SK-N-SH (cell line): ENCODE data around the gene CEP89. TPM values are rescaled to one million over a fixed set of nuclear protein-coding genes. Genes with fewer than 3 reads are reported as not detected.

Source experiments
- CTCF ChIA-PET: fragments of 300-600, 350-600 bp; formaldehyde crosslinking; extraction: SDS; loops from one replicate; lab custom pipeline; 2021; lab: Yijun Ruan, JAX
- POLR2A ChIA-PET: fragments of 350-600 bp; sonication (Branson Sonifier 250); formaldehyde crosslinking; extraction: SDS; loops from one replicate; lab custom pipeline; 2020; ENCODE audit warnings: antibody characterized with exemption, inconsistent platforms; lab: Yijun Ruan, JAX
- DNase-seq: peaks from one replicate; pipeline ENCODE4 v3.0.0; 2012
- H2AFZ ChIP-seq: fragments of 200-600 bp; sonication (generic); 2 replicates; pipeline ENCODE4 v1.8.1; 2016; ENCODE audit warnings: antibody characterized with exemption, mild to moderate bottlenecking, low read depth
- H3F3A ChIP-seq: fragments of 200-600 bp; sonication (generic); replicated peaks from 2 replicates; pipeline ENCODE3; 2016; ENCODE audit warnings: antibody characterized with exemption, mild to moderate bottlenecking; ENCODE audit not compliant: insufficient read depth
- H3K27ac ChIP-seq, 2 experiments: fragments of 200-500 bp in 1 of 2; fragments of 200-600 bp in 1 of 2; sonication (Bioruptor generic) in 1 of 2; sonication (generic), shearing (Covaris generic) in 1 of 2; 2 replicates each; pipeline versions ENCODE4 v1.5.1 to v1.6.1; 2014 to 2016; ENCODE audit warnings: low read depth in 2 of 2, inconsistent platforms in 1 of 2, low read length in 1 of 2, mild to moderate bottlenecking in 1 of 2, mixed read lengths in 1 of 2
- H3K27me3 ChIP-seq: fragments of 200-600 bp; sonication (generic), shearing (Covaris generic); 2 replicates; pipeline ENCODE4 v1.6.1; 2016; ENCODE audit warnings: mixed run types; ENCODE audit not compliant: insufficient read depth
- H3K36me3 ChIP-seq, 2 experiments: fragments of 200-500 bp in 1 of 2; fragments of 200-600 bp in 1 of 2; sonication (Bioruptor generic) in 1 of 2; sonication (generic) in 1 of 2; replicated peaks in 1 of 2; 2 replicates each; pipeline versions ENCODE3 to v1.5.1; 2014 to 2016; ENCODE audit warnings: low read length in 1 of 2, mild to moderate bottlenecking in 1 of 2; ENCODE audit not compliant: insufficient read depth in 2 of 2, control insufficient read depth in 1 of 2
- H3K4me1 ChIP-seq, 2 experiments: fragments of 200-500 bp in 1 of 2; fragments of 200-600 bp in 1 of 2; sonication (Bioruptor generic) in 1 of 2; sonication (generic), shearing (Covaris generic) in 1 of 2; 2 replicates each; pipeline versions ENCODE4 v1.5.1 to v1.6.1; 2014 to 2016; ENCODE audit warnings: low read depth in 1 of 2, low read length in 1 of 2, mixed run types in 1 of 2; ENCODE audit not compliant: insufficient read depth in 2 of 2, control insufficient read depth in 1 of 2
- H3K4me2 ChIP-seq: fragments of 200-600 bp; sonication (generic), shearing (Covaris generic); 2 replicates; pipeline ENCODE4 v1.6.1; 2017; ENCODE audit warnings: mixed run types
- H3K4me3 ChIP-seq, 2 experiments: fragments of 200-500 bp in 1 of 2; fragments of 200-600 bp in 1 of 2; sonication (Bioruptor generic) in 1 of 2; sonication (generic), shearing (Covaris generic) in 1 of 2; 2 replicates each; pipeline versions ENCODE4 v1.5.1 to v1.8.1; 2014 to 2016; ENCODE audit warnings: low read depth in 2 of 2, inconsistent platforms in 1 of 2, low read length in 1 of 2, mild to moderate bottlenecking in 1 of 2, mixed read lengths in 1 of 2, moderate library complexity in 1 of 2
- H3K79me2 ChIP-seq: fragments of 200-600 bp; sonication (generic); 2 replicates; pipeline ENCODE4 v1.8.1; 2017; ENCODE audit warnings: mild to moderate bottlenecking; ENCODE audit not compliant: insufficient read depth
- H3K9ac ChIP-seq: fragments of 200-600 bp; sonication (generic); 2 replicates; pipeline ENCODE4 v1.6.1; 2017; ENCODE audit warnings: mixed run types
- H3K9me2 ChIP-seq: fragments of 200-600 bp; sonication (generic); 2 replicates; pipeline ENCODE4 v1.6.1; 2017; ENCODE audit warnings: mixed run types
- H3K9me3 ChIP-seq: fragments of 200-600 bp; sonication (generic); 2 replicates; pipeline ENCODE4 v1.6.1; 2017; ENCODE audit warnings: mixed run types, mild to moderate bottlenecking, moderate library complexity
- H4K20me1 ChIP-seq: fragments of 200-600 bp; sonication (generic); 2 replicates; pipeline ENCODE4 v1.6.1; 2017; ENCODE audit warnings: mild to moderate bottlenecking, mixed run types; ENCODE audit not compliant: insufficient read depth
- FOSL2 ChIP-seq: IDR thresholded peaks from 2 replicates; pipeline ENCODE4 v1.4.0; 2012; ENCODE audit warnings: low read depth, mild to moderate bottlenecking, moderate library complexity, borderline replicate concordance
- FOXM1 ChIP-seq: IDR thresholded peaks from 2 replicates; pipeline ENCODE4 v1.4.0; 2012; ENCODE audit warnings: low read depth, mild to moderate bottlenecking
- MXI1 ChIP-seq: IDR thresholded peaks from 2 replicates; pipeline ENCODE4 v1.6.1; 2012; ENCODE audit warnings: mild to moderate bottlenecking, low read depth, low read length, improper control_type of control experiment
- PBX3 ChIP-seq: IDR thresholded peaks from 2 replicates; pipeline ENCODE4; 2012
- POLR2AphosphoS5 ChIP-seq: IDR thresholded peaks from 2 replicates; pipeline ENCODE4 v1.6.1; 2012; ENCODE audit warnings: low read depth, low read length
- TCF12 ChIP-seq: IDR thresholded peaks from 2 replicates; pipeline ENCODE4 v1.4.0; 2012
- USF1 ChIP-seq: IDR thresholded peaks from 2 replicates; pipeline ENCODE4 v1.4.0; 2012; ENCODE audit warnings: low read depth, borderline replicate concordance
- USF2 ChIP-seq: fragments of 150-350 bp; IDR thresholded peaks from 2 replicates; pipeline ENCODE4 v1.6.1; 2017; ENCODE audit warnings: antibody characterized with exemption, low read length, low read depth, borderline replicate concordance
- YY1 ChIP-seq: IDR thresholded peaks from 2 replicates; pipeline ENCODE4 v1.4.0; 2012; ENCODE audit warnings: low read depth, mild to moderate bottlenecking
- ZBTB33 ChIP-seq: IDR thresholded peaks from 2 replicates; pipeline ENCODE4 v1.4.0; 2012; ENCODE audit warnings: low read depth, borderline replicate concordance
- WGBS: methylation state at CpG from one replicate; pipeline ENCODE4 v1.1.6; 2017; ENCODE audit warnings: low lambda C conversion rate; 5-methylcytosine and 5-hydroxymethylcytosine counted together
- polyA plus RNA-seq, 3 experiments: library from polyadenylated mRNA; depleted of rRNA; stranded (reverse); fragments of >200 nt; gene quantifications; 2 replicates each; pipeline ENCODE4 v1.2.3, GENCODE V29; 2012

Gene CEP89
- polyA plus RNA-seq, 1 of the 3 experiments (the other 2 are of a cell fraction): 16.4 TPM

- no peak overlapping the region for H2AFZ ChIP-seq
- no peaks in the 10 kb centered on the region for H3K27me3 ChIP-seq
- no peak overlapping the region for H3K9ac ChIP-seq
- H3K4me3 ChIP-seq: no peak overlapping the region
- H3K79me2 ChIP-seq: no peaks in the 10 kb centered on the region
- H3F3A ChIP-seq: no peaks in the 10 kb centered on the region
- POLR2A ChIA-PET: no interaction called here
- DNase-seq: no peak
- H3K4me2 ChIP-seq: no peak overlapping the region
- H3K4me1 ChIP-seq: peaks cover 0 to 5% of the 10 kb centered on the region in 2 experiments; a peak in 1 of 4 replicates
- 84% methylated on average over 3 of the region's 3 CpGs for WGBS
- H3K9me3 ChIP-seq: no peaks in the 10 kb centered on the region
- H4K20me1 ChIP-seq: no peaks in the 10 kb centered on the region
- H3K27ac ChIP-seq: no peak overlapping the region
- no peak for TF ChIP-seq FOXM1
- TF ChIP-seq, all 33 proteins: peak for 0
- no peaks in the 10 kb centered on the region for H3K36me3 ChIP-seq
- CTCF ChIA-PET: no interaction called here
- H3K9me2 ChIP-seq: no peaks in the 10 kb centered on the region
Observed at GRCh38 chr19:32872391-32872790, 99.4 kb downstream of the CEP89 start.

- H3K27ac ChIP-seq: no peak overlapping the region
- TF ChIP-seq USF1: no peak
- no peak for TF ChIP-seq POLR2AphosphoS5
- TF ChIP-seq MXI1: no peak
- TF ChIP-seq ZBTB33: no peak
- TF ChIP-seq PBX3: no peak
- TF ChIP-seq TCF12: no peak
- TF ChIP-seq USF2: no peak
- no peak for TF ChIP-seq YY1
- TF ChIP-seq FOSL2: no peak
- H3K9me3 ChIP-seq: no peaks in the 10 kb centered on the region
- H4K20me1 ChIP-seq: no peaks in the 10 kb centered on the region
- CTCF ChIA-PET: no interaction called here
- H3K4me3 ChIP-seq: no peak overlapping the region
- no peaks in the 10 kb centered on the region for H3F3A ChIP-seq
- POLR2A ChIA-PET: no interaction called here
- H2AFZ ChIP-seq: no peak overlapping the region
- DNase-seq: no peak
- no peak overlapping the region for H3K9ac ChIP-seq
- H3K4me2 ChIP-seq: no peak overlapping the region
- H3K27me3 ChIP-seq: no peaks in the 10 kb centered on the region
- whole genome bisulfite sequencing: 40% methylated on average over 4 of the region's 12 CpGs
- H3K4me1 ChIP-seq: peaks cover 0 to 5% of the 10 kb centered on the region in 2 experiments; a peak in 1 of 4 replicates
- H3K36me3 ChIP-seq: no peaks in the 10 kb centered on the region
- no peaks in the 10 kb centered on the region for H3K79me2 ChIP-seq
- no peaks in the 10 kb centered on the region for H3K9me2 ChIP-seq
Observed at GRCh38 chr19:32870981-32871451, 100.7 kb downstream of the CEP89 start.
